HepG2 (cell line): ENCODE results near the gene RFTN1.

Experiments
- CHD4 ChIP-seq: fragments of 200-600 bp; sonication (generic); IDR thresholded peaks from 2 replicates; pipeline ENCODE4 v1.7.0; 2017; ENCODE audit warnings: mild to moderate bottlenecking, low read length, borderline replicate concordance
- ETV5 ChIP-seq: IDR thresholded peaks from 2 replicates; pipeline ENCODE4 v1.6.1; 2018; ENCODE audit warnings: missing biosample characterization, missing genetic modification reagents, inconsistent platforms, borderline replicate concordance
- GABPB1 ChIP-seq: IDR thresholded peaks from 2 replicates; pipeline ENCODE4 v1.6.1; 2016; ENCODE audit warnings: mild to moderate bottlenecking, missing genetic modification reagents, moderate library complexity, missing compliant biosample characterization
- KDM4B ChIP-seq: sonication (generic); formaldehyde crosslinking; IDR thresholded peaks from 2 replicates; pipeline ENCODE4 v1.4.0; 2020; ENCODE audit warnings: missing genetic modification reagents
- MEIS2 ChIP-seq: sonication (generic); formaldehyde crosslinking; IDR thresholded peaks from 2 replicates; pipeline ENCODE4 v1.9.0; 2021; ENCODE audit warnings: mild to moderate bottlenecking, missing genetic modification reagents
- PHF21A ChIP-seq: sonication (generic); formaldehyde crosslinking; IDR thresholded peaks from 2 replicates; pipeline ENCODE4 v1.5.0; 2020; ENCODE audit warnings: mild to moderate bottlenecking, missing genetic modification reagents
- POLR2A ChIP-seq, 2 experiments: IDR thresholded peaks; 2 replicates each; pipeline ENCODE4 v1.6.1; 2011; ENCODE audit warnings: low read depth in 2 of 2, low read length in 2 of 2, mild to moderate bottlenecking in 1 of 2, moderate library complexity in 1 of 2; ENCODE audit not compliant: insufficient read depth in 1 of 2
- ZKSCAN1 ChIP-seq: fragments of 150-350 bp; IDR thresholded peaks from 2 replicates; pipeline ENCODE4 v1.6.1; 2014; ENCODE audit warnings: low read length
- ZNF598 ChIP-seq: sonication (generic); formaldehyde crosslinking; IDR thresholded peaks from 2 replicates; pipeline ENCODE4 v1.5.1; 2020; ENCODE audit warnings: mild to moderate bottlenecking, missing genetic modification reagents, borderline replicate concordance
- TF ChIP-seq, protein P1 (sequence below): IDR thresholded peaks from 2 replicates; pipeline ENCODE4 v1.6.1; 2016; ENCODE audit warnings: mild to moderate bottlenecking, missing biosample characterization, missing genetic modification reagents
- TF ChIP-seq, protein P2 (sequence below): sonication (generic); formaldehyde crosslinking; IDR thresholded peaks from 2 replicates; pipeline ENCODE4 v1.5.0; 2020; ENCODE audit warnings: missing genetic modification reagents

DNA sequence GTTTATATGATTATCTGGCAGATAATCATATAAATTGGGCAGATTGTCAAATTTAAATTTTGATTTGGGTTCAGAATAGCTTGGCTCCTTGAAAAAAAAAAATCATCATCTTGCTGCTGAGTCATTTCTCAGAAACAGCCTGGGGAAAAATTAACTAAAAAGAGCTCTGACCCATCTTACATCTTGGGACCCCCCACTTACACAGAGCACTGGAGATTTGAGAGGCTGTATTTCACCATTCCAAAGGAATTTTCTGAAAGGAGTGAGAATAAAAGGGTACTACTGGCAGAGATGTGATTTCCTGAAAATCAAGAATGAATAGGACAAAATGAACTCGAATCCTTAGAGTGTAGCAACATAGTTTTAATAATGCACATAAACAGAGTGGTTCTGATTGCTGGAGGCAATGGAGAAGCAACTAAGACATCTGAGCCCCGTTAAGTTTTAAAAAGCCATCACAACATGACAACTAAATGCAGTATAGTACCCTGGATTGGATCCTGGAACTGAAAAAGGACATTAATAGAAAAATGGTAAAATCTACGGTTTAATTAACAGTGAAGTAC is 97.5 kb downstream of the RFTN1 start:
- TF ChIP-seq GABPB1, result no peak
- no peak for TF ChIP-seq ETV5 (CRISPR knock-in tag)
- TF ChIP-seq, protein P1, sequence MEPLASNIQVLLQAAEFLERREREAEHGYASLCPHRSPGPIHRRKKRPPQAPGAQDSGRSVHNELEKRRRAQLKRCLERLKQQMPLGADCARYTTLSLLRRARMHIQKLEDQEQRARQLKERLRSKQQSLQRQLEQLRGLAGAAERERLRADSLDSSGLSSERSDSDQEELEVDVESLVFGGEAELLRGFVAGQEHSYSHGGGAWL (CRISPR knock-in tag), result no peak
- TF ChIP-seq MEIS2 (CRISPR knock-in tag), result no peak
- no peak for TF ChIP-seq POLR2A (IDR thresholded peaks at IDR 0.05; ENCODE audit: insufficient read depth in 1 of 2, low read depth in 2 of 2, low read length in 2 of 2)
- TF ChIP-seq KDM4B (CRISPR knock-in tag), result no peak
- no peak for TF ChIP-seq PHF21A (CRISPR knock-in tag)
- TF ChIP-seq CHD4, result no peak
- TF ChIP-seq ZKSCAN1, result no peak
- TF ChIP-seq, protein P2, sequence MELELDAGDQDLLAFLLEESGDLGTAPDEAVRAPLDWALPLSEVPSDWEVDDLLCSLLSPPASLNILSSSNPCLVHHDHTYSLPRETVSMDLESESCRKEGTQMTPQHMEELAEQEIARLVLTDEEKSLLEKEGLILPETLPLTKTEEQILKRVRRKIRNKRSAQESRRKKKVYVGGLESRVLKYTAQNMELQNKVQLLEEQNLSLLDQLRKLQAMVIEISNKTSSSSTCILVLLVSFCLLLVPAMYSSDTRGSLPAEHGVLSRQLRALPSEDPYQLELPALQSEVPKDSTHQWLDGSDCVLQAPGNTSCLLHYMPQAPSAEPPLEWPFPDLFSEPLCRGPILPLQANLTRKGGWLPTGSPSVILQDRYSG (CRISPR knock-in tag), result no peak
- no peak for TF ChIP-seq ZNF598 (CRISPR knock-in tag)
